Endothelial cell of hepatic sinusoid (primary cell): ENCODE measurements around the gene SLC24A2.
"Not testable (repeated sequence)": the region's sequence is repeated elsewhere in the genome, so short reads cannot be mapped to it uniquely, and the experiment has no call there.

Experiments
- in situ Hi-C: cut with HindIII; loops from 2 replicates; pipeline ENCODE4 v1.10.0; 2017; ENCODE audit warnings: low sequenced_read_pairs

The SLC24A2 gene

DNA sequence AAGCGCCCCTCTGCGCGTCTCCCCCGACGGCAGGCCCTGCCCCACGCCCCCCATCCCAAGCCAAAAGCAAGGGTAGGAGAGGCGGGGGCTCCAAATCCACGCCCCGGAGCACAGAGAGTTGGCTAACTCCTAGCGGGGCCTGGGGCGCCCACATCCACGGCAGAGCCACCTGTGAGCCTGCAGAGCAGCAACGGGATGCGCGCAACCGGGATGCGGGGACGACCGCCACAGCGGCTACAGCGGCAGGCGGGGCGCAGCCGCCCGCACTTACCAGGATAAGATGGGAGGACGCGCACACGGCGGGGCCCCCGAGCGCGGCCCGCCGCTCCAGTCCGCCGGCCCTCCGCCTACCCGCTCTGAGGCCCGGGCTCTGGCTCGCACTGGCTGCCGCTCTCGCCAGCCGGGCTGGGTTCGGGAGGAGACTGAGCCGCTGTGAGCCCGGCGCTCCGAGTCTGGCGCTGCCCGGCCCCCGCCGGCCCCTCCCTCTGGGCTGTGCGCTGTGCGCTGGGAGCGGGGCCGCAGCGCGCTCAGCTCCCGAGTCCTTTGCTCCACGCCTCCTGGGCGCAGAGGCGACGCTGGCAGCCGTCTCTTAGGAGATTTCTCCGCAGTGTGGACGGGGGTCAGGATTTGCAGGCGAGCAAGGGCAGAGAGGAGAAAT is at the start of gene SLC24A2:
Gene SLC24A2 (minus strand): TSS at position 424 of the 658 bp plus-strand sequence.
- in situ Hi-C loops: no loop called here

DNA sequence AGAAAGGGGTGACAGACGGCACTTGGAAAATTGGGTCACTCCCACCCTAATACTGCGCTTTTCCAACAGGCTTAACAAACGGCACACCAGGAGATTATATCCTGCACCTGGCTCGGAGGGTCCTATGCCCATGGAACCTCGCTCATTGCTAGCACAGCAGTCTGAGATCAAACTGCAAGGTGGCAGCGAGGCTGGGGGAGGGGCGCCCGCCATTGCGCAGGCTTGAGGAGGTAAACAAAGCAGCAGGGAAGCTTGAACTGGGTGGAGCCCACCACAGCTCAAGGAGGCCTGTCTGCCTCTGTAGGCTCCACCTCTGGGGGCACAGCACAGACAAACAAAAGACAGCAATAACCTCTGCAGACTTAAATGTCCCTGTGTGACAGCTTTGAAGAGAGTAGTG is 44.5 kb upstream of the SLC24A2 start:
- in situ Hi-C loops: not testable (repeated sequence)

DNA sequence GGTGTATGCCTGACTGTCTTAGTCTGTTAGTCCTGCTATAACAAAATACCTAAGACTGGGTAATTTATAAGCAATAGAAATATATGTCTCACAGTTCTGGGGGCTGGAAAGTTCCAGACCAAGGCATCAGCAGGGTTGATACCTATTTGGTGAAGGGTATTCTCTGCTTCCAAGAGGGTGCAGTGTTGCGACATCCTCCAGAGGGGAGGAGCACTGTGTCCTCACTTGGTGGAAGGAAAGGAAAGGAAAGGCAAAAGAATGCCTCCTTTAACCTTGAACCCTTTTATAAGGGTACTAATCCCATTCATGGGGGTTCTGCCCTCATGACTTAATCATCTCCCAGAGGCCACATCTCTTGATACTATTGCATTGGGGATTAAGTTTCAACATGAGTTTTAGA is 42.0 kb upstream of the SLC24A2 start:
- in situ Hi-C loops: no loop called here

DNA sequence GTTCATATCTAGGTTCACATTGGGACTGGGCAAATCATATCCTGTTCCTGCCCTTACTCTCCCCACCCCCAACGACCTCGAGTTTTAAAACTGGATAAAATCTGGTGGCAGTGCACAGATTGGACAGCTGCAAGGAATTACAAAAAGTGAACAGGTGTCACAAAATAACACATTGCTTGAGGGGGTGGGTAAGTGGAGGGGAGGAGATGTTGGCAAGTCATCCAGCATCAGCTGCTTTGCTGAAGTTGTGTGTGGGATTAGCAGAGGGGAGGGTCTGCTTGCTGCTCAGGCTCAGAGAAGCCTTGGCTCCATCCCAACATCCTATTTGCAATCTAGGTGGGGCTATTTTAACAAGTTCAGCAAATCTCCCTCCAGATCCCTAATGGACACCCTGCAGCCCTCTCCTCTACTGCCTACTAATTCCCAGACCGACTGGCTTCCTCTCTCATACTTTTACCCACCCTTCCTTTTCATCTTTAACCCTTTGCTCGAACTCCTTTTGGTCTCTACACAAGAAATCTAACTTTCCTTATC is 39.8 kb upstream of the SLC24A2 start:
- in situ Hi-C loops: no loop called here

DNA sequence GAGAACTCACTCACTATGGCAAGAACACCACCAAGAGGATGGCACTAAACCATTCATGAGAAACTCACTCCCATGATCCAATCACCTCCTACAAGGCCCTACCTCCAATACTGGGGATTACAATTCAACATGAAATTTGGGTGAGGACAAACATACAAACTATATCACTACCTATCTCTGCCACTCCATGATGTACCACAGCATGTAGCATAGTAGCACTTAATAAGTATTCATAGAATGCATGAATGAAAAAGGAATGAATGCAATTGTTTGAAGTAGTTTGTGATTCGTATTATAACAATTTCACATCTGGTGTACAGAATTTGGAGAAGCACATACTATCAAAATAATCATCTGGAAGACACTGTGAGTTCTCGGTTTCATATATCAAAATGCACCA is 27.9 kb upstream of the SLC24A2 start:
- in situ Hi-C loops: no loop called here

DNA sequence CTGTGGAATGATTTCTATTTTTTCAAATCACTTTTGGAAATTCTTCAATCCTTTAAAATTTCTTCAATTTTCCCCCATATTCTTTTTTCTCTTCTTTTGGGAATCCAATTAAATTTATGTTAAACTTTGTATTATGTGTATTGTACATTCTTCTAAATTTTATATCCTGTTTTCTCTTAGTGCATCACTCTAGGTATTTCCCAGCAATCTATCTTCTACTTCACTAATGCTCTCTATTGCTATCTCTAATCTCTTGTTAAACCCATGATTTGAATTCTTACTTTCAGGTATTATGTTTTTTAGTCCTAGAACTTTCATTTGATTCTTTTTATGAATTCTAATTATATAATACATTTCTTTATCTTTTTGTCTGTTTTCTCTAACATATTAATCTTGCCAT is 23.4 kb upstream of the SLC24A2 start:
- in situ Hi-C loops: no loop called here

DNA sequence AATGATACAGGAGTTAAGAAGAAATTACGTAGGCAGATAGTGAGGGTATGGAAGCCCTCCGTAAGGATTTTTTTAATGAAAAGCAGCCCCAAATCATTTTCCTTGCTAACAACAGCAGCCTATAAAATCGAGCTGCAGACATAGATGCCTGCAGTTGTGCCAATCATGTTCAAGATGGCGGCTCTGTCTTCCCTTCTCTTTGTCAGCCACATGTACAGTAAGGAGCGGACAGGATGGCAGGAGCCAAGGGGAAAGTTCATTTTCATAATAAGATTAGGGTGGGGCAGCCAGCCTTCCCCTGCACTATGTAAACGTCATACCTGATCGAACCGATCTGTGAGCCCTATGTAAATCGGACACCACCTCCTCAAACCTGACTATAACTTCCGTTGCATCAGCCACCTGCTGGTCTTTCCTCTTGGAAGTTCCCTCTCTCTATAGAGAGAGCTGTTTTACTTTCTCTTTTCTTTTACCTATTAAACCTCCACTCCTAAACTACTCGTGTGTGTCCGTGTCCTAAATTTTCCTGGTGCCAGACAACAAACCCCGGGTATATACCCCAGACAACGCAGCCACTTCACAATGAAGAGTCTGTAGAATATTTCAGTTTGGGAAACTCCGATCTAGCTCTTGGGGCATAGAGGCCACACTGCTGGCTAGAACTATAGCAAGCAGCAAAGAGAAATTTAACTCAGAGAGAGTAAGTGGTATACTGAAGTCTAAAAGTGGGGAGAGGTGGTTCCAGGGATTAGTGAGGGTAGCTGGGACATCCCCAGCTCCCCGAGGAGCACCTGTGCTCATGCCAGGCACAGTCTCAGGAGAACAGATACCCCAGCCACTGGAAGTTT is 20.8 kb upstream of the SLC24A2 start:
- in situ Hi-C loops: no loop called here

DNA sequence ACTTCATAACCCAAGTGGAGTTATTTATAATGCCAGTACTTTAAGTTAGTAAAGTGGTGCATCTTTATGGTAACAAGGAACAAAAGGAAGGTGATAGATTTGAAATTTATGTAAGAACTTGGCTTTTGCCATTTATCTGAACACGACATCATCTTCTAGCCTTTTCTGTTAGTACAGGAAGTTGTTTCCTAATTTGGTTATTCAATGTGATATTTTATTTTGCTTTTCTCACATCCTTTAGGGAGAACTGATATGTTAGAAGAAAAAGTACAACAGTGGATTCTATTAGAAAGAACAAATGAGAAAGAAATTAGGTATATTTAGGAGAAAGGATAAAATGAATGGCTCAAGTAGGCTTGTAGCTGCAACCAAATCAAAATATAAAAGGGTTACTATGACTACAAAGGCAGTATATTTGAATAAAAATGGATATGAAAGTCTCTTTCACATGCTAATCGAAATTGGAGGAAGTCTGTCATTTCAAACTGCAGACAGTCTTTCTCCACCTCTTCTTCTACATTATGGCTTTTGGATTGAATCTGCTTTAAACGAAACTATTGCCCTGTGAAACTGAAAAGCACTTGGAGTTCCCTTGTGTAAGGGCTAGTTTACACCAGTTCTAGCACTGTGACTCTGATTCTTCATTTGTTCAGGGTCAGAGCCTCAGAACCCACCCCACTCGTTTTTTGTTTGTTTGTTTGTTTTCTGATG is 18.5 kb upstream of the SLC24A2 start:
- in situ Hi-C loops: no loop called here

DNA sequence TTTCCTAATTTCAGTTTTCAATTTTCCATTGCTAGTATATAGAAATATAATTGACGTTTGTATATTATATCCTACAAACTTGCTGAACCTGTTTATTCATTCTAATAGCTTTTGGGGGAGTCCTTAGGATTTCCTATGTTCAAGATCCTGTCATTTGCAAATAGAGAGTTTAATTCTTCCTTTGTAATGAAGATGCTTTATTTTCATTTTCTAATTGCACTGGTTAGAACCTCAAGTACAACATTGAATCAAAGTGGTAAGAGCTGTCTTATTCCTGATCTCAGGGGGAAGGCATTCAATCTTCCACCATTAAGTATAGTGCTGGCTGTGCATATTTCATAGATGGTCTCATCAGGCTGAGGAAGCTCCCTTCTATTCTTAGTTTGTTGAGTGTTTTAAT is 15.6 kb upstream of the SLC24A2 start:
- in situ Hi-C loops: no loop called here

DNA sequence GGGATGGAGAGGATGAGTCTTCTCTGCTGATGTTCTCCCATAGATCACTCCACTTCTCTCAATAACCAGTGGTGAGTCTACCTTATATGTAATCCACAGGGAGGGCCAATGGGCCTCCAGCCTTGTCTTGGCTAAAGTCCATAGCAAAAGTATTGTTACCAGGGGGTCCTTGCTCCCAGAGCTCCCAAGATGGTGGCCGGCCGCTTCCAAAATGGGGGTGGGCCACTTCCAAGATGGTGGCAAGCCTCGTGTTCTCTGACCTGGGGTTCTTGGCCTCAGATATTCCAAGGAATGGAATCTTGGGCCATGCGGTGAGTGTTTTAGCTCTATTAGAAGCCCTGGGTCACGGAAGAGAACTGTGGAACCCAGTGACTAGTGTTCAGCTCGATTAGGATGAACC is 12.0 kb upstream of the SLC24A2 start:
- in situ Hi-C loops: no loop called here

DNA sequence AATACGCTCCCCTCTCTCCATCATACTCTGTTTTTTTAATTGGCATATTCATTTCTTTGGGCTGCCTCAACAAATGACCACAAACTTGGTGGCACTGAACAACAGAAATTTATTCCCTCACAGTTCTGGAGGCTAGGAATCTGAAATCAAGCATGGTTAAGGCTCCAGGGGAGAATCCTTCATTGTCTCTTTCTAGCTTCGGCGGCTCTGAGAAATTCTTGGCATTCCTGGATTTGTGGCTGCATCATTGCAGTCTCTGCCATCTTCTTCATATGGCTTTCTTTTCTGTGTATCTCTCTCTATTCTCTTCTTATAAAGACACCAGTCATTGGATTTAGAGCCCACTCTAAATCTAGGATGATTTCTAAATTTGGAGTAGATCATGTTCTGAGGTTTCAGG is 10.9 kb upstream of the SLC24A2 start:
- in situ Hi-C loops: no loop called here

DNA sequence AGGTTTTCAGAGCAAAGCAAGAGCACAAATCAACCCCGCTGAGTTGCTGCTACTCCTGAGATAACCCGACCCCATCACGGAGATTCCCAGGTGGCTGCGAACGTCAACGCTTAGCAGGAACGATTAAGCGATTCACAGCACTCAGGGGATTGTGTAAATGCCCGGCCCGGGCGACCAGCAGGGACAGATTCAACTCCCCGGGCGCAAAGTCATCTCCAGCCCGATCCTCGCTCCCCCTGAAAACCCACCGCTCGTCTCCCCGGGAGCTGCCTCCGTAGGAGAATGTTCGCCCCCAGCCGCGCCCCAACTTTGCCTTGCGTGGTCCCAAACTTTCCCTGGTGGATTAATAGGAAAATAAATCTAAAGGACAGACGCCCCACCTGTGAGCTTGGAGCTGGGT is 685 bp downstream of the SLC24A2 start:
- in situ Hi-C loops: no loop called here

DNA sequence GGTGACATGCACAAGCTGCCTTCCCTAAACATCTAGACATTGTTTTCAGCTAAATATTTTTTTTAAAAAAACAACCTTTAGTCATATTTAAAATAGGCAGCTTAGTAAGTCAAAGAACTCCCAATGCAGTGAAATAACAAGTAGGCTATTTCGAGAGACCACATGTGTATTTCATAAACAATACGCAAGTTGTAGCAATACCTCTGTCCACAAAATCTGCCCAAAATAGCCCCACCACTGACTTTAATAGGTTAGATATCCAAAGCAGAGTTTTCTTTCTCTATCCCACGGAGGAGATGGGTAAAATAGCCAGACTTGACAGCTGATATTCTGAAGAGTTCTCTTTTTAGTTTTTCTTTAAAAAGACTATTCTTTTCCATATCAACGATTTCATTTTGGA is 1.2 kb downstream of the SLC24A2 start:
- in situ Hi-C loops: no loop called here

DNA sequence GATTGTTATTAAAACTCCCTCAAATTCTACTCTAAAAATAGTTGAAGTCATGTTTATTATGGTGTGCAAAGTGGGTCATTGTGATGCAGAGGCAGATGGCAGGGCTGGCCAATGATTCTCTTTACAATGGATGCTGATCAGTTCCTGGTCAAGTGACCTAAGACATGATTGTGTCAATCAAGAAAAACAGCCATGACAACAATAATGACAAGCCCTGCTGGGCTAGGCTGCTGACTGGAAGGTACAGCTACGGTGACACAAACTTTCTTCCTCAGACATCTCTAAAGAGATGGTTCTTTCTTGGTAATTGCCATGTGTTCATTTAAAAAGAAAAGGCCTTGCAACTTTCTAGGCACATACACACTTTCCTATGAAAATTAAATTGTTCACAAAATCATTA is 3.6 kb downstream of the SLC24A2 start:
- in situ Hi-C loops: no loop called here

DNA sequence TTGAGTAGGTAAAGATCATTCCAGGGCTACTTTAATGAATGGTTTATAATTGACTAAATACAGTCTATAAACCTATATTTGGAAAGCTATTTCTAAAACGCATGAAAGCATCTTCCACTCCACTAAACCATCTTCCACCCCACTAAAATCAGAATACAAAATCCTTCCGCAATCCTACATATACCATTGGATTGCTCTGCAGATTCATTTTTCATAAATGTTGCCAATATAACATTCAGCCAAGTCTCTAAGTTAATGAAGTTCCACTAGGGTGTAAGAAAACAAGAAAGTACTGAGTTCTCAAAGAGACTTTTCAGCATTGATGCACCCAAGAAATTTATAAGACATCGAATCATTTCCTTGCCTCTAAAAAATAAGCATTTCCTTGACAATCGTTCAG is 4.7 kb downstream of the SLC24A2 start:
- in situ Hi-C loops: no loop called here

DNA sequence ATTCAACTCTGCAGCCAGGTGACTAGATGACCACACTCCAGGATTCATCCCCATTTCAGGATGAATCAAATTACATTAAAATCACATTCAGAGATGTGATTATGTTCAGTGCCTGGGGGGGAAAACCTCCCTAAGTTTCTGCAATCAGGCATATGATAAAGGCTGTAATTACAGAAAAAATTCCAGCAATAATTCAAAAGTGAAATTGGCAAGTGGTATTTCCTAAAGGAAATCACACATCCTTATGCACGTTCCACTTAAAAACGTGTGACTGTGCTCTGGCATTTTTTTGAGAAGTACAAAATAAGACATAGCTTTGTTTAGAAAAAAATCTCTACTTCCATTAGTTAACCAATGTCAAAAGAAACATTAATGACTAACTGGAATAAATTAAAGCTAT is 5.3 kb downstream of the SLC24A2 start:
- in situ Hi-C loops: no loop called here

DNA sequence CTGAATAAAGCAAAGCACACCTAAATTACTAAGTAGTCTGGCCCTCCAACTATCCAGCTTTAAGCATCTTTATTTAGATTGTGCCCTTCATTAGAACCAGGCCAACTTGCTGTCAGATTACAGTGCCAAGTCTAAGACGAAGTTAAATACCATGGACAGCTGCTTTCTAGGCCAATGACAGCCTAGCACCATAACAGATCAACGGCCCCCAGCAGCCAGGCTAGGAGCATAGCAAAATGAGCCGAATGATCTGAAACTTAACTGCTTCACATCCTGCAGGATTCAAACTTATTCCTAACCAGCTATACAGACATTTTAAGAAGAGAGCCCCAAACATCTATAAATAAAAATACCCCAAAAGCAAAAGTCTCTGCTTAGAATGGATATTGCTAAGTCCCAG is 6.8 kb downstream of the SLC24A2 start:
- in situ Hi-C loops: no loop called here

DNA sequence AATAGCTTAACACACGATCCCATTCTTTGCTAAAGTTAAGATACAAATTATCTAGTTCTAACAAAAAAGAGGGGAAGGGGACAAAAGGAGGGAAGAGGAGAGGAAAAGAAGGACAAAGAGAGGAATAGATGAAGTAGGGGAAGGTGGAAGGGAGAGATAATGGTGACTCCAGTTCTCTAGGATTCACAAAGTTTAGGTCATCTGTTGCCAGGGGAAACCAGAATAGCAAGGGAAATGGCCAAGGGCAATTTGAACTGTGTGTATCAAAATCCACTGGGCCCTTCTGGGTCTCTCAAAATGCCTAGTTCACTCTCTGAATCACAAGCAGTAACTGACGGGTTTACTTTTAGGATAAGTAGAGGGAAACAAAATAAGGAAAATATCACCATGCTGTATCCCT is 7.6 kb downstream of the SLC24A2 start:
- in situ Hi-C loops: no loop called here

DNA sequence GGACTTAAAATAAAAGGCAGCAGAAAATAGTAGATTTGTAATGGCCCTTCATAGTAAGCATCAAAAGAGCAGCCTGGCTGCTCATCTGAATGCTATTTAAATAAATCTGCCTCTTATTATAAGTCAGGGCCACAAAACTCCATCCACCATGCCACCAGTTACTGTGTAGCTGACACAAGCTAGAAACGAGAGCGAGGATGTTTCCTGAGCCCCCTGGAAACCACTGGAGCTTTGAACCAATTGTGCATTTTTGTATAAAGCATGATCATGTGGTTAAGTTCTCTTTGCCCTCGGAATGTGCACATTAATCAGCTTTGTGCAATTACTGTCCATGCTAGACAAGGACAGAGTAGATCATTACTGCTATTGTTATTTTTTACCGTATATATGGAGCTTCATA is 17.4 kb downstream of the SLC24A2 start:
- in situ Hi-C loops: no loop called here

DNA sequence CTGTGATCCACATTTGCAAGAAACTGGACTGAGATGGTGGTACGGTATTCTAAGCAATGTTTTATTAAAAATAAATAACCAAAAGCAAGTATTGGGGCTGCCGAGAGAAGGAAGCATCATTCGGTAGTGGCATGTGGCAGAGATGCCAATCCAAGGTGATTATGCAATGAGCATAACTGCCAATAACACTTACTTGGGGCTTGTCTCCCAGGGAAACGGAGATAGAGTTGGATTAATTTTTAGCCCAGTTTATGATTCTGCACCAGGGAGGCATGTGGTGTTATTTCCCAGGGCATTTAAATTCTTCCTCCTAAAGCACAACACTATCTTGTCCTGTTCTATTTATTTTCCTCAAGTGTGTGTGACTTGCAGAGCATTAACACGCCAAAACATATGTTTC is 17.9 kb downstream of the SLC24A2 start:
- in situ Hi-C loops: no loop called here

DNA sequence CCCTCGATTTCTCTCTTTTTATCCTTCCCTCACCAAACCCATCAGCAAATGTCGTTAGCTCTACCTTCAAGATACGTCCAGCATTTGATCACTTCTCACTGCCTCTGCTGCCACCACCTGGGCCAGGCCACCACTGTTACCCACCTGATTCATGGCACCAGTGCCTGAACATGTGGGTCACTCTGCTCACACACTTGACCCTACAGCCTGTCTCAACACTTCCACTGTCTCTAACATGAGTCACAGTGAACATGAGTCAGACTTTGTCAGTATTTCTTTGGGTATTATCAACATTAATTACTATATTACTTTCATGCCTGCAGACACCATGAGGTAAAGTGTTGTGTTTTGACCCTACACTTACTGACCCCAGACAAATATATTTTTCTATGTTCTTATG is 19.6 kb downstream of the SLC24A2 start:
- in situ Hi-C loops: no loop called here

DNA sequence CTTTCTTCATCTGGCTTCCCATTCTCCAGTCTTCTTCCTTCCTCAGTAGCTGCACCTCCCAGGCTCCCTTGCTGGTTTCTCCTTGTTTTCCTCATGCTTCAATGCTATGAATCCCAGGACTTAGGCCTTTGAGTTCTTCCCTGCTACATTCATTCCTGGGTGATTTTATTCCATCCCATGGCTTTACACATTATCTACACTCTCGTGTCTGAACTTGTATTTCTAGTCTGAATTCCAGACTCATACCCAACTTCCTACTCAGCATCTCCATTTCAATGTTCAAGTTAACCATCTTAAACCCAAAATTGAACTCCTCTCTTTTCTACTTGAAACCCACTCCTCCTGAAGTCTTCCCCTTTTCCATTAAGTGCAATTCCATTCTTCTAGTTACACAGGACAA is 20.0 kb downstream of the SLC24A2 start:
- in situ Hi-C loops: no loop called here
